GM19463 (cell line): ENCODE data around the gene TOP2B.

Source experiments
- ATAC-seq: cut with Tn5 transposase; IDR thresholded peaks from one replicate; pipeline ENCODE4 v1.9.1; 2021; ENCODE audit warnings: mild to moderate bottlenecking, moderate library complexity; ENCODE audit not compliant: unreplicated experiment

The TOP2B gene

DNA sequence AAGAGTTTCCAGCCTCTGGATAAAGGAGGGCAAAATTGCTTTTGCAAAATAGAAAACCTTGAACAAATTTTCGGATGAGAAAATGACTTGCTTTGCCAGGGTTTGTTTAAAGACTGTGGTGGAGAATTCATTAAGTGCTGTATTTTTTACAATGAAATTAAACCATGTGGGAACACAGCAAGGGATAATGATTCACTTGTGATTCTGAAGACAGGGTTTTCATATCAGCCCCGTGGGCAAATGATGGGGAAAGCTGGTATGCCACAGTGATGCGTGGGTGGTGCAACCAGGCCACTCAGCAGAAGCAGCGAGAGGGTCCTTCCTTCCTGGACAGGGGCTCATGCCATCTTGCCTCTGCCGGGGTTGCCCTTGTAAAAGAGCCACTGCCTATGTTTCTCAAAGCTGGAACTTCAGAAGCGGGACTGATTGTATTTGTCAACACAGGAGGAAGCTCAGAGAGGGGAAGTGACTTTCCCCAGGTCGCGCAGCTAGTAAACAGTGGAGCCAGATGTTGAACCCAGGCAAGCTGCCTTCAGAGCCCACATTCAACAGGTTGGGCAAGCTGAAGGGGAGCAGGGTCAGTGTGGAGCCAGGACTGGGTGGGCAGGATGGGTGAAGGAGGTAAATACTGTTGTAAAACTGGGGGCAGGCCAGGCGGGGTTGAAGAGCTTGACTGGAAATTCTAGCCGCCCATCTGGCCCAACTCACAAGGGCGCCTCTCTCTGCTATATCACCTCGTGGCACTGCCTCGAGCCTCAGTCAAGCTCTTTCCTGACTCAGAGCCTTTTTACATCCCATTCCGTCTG, 79.1 kb downstream of the TOP2B start:
- ATAC-seq = no peak

DNA sequence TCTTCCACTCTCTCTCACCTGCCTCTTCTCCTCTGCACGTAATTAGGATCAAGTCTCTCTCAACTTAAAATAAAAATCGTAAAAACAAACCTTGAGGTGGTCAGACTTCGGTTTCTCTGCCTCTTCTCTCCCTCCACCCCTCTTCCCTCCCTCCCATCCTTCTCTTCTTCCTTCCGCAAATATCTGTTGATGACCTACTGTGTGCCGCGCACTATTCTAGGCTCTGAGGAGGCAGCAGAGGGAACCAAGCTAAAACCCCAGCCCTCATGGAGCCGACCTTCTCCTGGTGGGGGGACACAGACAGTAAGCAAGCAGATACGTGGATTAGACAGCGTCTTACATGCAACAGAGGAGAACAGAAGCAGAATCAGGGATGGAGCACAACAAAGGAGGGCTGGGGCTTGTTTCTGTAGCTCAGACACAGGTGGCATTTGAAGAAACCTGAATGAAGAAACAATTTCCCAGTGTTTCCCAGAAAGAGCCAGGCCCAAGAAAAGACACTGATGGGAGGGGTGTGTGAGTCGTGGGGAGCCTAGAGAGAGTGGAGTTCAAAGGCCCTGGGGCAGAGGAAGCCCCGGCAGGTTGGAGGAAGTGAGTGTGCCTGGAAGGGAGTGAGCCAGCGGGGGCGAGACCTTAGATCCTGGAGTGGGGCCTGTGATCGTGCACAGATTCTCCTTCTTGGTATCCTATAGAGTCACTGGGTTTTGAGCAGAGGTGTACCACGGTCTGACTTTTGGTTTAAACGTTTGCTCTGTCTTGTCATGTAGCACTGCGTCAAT, 80.5 kb downstream of the TOP2B start:
- ATAC-seq = no peak

DNA sequence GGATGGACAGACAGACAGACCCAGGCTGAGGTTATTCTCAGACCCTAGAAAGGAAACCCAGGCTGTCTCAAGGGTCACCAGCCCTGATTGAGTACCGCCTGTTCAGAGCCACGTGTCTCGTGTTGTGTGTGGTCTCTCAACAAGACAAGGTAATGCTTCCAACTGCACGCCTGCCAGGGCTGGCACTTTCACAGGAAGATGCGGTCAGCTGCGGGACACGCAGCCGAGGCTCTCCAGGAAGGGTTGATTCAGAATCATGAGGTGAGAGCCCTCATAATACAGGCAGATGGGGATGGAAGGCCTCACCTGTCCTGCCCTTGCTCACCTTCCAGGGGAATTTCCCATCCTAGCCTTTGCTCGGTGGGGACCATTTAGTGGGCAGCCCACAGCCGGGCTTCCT, 81.4 kb downstream of the TOP2B start:
- no peak for ATAC-seq

DNA sequence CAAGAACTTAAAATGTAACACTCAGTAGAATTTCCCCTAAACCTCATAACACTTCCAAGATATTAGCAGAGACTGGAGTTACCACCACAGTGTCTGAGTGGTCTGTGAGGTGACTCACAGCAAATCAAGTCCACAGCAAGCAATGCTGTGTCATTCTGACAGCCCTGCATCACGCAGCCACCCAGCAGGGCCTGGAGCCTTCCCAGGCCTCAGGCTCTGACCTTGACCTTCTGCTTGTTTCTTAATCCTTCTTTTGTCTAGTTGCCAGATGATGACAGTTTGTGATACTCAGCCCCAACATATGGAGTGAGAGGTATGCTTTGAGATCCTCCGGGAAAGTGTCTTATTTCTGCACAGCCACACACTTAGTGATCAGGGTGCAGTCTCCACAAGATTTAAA, 82.5 kb downstream of the TOP2B start:
- no peak for ATAC-seq

DNA sequence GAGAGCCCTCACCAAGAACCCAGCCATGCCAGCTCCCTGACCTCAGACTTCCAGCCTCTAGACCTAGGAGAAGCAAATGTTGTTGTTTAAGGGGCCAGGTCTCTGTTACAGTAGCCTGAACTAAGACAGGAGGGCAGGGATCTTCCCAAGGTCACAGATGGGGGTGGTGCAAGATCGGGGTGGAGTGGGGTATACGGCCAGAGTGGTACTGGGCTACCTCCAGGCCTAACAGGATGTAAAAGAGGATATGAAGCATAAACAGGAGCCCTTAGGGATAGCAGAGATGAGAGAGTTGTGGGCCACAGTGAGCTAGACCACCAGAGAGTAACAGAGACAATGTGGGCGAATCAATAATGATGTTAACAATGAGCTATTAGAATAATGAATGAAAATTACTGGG, 82.9 kb downstream of the TOP2B start:
- no peak for ATAC-seq

DNA sequence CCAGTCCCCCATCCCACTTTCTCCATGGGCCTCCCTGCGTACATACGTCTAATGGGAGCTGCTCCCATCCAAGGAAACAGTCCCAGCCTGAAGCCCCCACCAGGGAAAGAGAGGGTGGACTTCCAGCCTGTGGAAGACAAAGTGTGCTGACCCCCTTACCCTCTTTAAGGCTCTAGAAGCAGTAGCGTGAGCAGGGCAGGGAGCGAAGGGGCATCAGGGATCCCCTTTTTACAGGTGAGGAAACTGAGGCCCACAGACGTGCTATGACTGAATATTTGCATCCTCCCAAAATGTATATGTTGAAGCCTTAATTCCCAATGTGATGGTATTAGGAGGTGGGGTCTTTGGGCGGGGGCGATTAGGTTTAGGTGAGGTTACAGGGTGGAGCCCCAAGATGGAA, 83.4 kb downstream of the TOP2B start:
- no peak for ATAC-seq

DNA sequence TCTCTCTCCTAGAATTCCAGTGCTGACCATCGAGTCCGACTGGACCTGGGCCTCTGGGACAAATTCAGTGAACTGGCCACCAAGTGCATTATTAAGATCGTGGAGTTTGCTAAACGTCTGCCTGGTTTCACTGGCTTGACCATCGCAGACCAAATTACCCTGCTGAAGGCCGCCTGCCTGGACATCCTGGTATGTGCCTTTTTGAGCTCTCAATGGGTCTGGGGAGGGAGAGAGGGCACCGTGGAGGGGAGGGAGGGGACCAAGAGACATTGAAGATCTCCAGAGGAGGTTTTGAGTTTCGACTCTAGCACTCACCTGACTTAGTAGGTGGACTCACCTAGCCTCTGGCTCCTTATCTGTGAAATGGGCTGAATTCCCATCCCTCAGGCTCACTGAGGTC, 84.2 kb downstream of the TOP2B start:
- ATAC-seq = no peak

DNA sequence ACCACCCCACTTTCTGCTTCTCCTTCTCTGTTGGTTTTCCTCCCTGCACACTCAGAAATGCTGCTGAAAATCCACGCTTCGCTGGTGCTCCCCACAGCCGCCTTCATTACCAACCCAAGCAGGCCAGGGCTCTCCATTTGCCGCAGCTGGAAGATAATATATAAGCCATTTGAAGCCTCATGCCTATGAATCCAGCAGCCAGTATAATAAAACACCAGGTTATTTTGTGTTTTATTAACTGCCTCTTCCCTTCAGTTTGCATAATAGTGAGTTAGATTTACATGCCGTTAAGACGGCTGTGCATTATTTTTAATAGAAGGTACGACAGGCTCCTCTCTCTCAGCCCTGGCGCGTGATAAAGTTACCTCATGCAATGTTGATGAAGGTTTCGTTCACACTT, 86.6 kb downstream of the TOP2B start:
- no peak for ATAC-seq

DNA sequence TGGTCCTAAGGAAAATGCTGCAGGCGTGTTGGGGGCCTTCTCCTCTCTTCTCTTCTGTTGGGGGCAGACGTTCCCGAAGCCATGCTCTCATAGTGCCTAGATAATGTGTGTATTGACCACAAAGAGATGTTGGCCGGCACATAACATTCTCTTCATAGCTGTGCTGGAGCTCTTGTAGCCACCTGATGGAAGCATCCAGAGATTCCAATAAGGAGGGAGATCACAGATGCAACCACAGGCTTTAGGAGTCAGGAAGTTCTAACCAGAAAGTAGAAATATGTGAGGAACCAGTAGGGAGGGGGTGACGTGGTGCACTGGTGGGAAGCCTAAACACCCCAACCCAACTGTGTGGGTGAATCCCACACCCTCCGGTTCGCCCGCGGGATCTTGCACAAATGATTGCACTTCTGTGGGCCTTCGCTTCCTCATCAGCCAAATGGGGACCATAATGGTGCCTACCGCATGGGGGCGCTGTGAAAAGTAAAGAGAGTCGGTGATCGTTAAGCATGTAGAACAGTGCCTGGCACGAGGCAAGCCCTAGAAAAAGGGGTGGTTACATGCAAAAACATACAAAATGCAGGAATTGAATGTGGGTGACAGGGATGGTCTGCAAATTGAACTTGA, 87.8 kb downstream of the TOP2B start:
- ATAC-seq = no peak

DNA sequence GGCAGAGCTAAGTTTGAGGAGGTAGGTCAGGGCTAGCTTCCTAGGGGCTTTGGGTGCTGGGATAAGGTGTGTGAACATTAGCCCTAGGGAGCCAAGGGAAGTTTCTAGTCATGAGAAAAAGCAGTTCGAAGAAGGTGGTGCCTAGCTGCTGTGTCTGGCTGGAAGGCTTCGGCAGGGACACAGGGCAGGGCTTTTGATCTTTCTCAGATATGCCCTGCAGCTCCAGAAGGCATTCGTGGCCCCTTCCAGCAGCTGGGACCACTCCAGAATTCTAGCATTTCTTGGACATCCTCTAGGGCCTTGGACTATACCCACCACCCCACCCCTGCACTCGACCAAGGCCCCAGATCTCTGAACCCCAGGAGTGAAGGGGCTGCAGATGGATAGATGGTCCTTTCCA, 88.6 kb downstream of the TOP2B start:
- no peak for ATAC-seq

DNA sequence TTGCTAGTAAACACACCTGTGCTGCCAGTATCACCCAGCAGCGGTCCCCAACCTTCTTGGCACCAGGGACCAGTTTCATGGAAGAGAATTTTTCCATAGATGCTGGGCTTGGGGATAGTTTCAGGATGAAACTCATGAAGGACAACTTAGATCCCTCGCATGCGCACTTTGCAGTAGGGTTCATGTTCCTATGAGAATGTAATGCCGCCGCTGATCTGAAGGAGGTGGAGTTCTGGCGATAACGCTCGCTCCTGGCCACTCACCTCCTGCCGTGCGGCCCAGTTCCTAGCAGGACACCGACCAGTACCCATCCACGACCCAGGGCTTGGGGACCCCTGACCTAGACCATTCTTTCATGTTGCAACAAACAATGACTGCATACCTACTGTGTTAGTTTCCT, 89.7 kb downstream of the TOP2B start:
- ATAC-seq = no peak

DNA sequence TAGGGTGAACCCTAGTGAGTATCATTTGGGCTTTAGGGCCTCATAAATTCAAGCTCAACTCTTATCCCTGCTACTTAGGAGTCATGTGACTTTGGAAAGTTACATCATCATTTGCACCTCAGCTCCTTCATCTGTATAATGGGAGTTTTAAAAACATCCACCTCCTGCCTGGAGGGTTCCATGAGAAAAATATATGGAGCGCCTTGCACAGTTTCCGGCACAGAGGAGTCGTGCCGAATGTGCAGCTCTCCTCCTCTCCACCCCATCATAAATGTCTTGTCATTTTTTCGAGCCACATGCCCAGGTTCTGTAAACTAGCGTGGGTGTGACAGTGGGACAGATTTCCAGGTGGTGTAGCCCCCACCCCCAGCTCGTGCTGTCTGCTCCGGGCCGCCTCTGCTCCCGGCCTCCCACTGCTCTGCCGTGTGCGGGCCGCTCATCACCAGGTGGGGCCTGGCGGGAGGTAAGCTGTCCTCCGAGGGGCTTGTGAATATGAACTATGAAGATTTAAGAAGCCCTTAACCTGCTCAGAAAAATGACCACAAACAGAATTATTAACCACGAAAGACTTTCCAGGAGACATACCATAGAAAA, 90.4 kb downstream of the TOP2B start:
- no peak for ATAC-seq

DNA sequence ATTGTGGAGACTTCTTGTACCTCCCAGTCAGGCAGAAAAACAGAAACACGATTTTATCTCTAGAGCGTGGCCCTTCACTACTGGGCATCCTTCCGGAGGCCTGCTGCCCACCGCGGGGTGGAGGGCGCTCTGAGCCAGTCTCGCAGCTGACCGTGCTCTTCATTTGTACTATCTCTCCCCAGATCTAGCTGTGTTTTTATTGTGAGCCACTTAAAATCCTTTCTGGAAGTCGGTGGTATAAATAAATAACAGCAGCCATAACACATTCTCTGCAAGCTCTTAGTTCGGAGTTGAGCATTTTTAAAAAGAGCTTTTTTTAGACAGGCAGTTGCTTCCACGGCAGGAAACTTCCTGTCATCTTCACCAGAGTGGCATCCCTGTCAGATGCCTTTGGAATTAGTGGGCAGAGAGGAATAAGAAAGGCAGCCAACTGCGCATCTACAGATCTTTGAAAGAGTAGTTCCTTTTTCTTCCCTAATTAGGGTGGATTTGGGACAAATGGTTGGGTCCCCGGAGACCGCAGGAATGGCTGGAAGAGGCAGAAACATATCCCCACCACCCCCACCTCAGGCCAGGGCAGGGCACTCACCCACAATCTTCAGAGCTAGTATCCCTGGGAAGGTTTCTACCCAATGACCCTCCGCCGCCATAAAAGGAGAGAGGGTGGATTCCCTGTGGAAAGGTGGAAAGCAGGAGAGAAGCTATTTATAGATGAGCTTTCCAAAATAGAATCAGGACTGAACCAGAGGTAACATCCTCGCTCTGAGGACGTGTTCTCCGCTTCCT, 91.1 kb downstream of the TOP2B start:
- ATAC-seq = no peak

DNA sequence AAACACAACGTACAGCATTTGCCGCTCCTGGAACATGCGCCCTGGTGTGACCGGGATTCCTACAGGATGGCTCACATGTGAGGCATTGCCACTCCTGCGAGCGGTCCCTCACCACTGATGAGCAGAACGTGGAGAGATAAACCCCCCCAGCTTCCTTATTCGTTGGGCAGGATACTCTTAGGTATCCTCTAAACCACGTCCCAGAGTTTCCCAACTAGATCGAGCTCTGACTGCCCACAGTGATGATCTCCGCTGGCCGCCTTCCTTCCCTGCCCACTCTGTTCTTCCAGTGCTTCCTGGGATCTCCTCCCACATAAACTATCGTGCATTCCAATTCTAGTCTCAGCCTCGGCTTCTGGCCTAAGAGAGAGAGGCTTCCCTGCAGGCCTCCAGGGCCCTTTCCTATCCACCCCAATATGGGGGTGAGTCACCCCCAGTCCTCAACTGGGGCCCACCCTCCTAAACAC, 91.8 kb downstream of the TOP2B start:
- ATAC-seq = no peak

DNA sequence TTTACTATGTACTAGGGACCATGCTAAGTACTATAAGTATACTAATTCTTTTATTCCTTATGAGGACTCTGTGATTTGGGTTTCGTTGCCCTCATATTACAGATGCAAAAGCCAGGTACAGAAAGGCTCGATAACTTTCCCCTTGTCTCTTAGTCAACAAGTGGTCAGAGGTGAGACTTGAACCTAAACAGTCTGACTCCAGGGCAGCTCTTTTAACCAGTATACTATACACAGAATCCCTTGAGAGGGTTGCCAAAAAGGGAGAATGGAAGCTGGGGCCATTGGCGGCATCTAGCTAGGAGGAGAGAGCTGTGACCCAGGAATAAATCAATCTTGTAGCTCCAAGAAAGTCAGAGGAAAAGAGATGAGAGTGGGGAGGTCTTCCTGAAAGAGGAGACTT, 92.4 kb downstream of the TOP2B start:
- no peak for ATAC-seq

DNA sequence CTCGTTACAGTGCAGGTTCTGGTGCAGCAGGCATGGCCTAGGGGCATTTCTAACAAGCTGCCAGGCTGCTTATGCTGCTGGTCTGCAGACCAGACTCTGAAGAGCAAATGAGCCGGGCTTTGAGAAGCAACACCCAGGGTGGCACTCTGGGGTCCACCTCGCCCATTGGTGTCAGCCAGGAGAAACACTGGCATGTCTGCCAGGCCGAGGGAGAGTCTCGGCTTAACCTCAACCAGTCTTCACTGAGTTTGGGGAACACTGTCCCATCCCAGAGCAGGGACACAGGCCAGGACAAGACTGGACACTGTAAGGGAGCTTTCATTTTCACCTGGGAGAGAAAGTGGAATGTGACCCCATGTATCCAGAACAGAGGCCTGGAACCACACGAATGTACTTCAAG, 93.4 kb downstream of the TOP2B start:
- ATAC-seq = no peak

DNA sequence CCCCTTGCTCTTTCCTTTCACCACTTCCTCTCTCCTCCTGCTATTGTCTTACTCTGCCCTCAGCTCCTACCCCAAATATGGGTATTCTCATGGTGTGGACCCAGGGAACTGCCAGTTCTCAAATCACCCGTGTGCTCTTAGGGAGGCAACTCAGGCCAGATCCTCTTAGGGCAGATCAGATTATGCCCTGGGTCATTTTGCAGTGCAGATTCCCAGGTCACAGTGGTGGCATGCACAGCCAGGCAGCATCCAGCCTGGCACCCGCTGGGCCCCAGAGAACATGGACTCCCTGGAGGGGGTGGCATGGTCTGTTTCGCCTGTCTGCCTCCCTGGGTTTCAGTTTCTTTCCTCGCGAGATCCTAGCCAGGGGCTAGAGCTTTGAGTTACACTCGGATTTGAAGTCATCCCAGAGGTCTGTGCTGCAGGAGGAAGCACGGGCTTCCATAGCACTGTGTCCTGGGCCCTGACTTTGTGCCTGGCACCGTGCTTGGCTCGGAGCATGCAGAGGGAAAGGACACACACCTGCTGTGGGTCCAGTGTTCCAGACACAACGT, 96.1 kb downstream of the TOP2B start:
- no peak for ATAC-seq

DNA sequence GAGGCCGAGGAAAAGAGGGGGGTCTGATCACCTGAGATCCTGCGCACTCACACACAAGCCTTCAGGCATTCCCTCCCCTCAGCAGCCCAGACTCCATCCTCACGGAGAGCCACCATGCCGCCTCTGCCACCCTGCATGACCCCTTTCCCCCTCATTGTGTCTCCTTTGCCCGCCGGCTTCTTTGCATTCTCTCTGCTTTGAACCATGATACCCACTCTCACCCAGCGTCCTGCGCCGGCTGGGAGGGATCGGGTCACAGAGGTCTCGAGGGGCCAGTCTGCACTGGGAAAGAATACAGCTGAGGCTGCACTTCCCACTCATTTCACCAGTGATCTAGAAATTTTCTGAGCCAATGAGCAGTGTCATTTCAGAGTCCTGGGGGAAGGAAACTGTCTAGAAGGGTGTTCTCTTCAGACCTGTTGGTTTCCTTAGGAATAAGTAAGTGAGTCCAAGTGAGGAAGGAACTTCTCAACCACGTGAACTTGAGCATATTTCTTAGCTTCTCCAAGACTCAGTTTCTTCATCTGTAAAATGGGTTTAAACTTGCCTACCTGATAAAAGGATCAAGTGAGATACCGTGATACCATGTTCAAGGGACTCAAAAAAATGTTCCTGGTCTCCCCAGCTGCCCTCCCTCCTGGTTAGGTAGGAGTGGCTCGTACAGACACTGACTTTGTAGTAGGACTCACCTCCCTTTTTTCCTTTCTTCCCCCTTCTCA, 96.7 kb downstream of the TOP2B start:
- no peak for ATAC-seq

DNA sequence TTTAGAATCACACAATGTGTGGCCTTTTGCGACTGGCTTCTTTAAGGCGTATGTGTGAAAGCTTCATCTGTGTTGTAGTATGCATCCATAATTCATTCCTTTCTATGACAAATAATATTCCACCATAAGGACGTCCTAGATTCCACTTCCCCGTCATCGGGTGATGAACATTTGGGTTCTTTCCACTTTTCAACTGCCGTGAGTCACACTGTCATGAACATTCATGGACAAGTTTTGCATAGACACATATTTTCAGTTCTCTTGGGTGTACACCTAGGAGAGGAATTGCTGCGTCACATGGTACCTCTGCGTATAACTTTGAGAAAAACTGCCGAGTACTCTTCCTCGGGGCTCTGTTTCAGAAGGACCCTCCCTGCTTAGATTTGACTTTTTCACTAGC, 97.3 kb downstream of the TOP2B start:
- no peak for ATAC-seq
